ENCODE results near the gene IL1RN. TPM values are rescaled to one million over a fixed set of nuclear protein-coding genes. Genes with fewer than 3 reads are reported as not detected.

Gene IL1RN
- total RNA-seq, 2 experiments from 2014 or later: 4.6 to 4.8 TPM

GRCh38 chr2:113182471-113183260 is 55.3 kb downstream of the IL1RN start:
- H3K4me1 Mint-ChIP-seq: peaks cover 89% of the 10 kb centered on the region
- DNase-seq (no peak), ATAC-seq (no peak)
- CTCF ChIA-PET: interaction anchor here (0.8 to 7.7 kb wide), 9 partner anchors 8 to 102 kb away, joined by 3 to 93 read pairs (median 5); partner anchors contain the start of gene PSD4
- H3K9me3 Mint-ChIP-seq (ENCODE audit: low read depth): no peaks in the 10 kb centered on the region
- intact Hi-C loops (cut with DNase I, micrococcal nuclease): no loop called here
- H3K4me3 Mint-ChIP-seq: no peak overlapping the region
- POLR2A ChIA-PET: no interaction called here
- H3K27me3 Mint-ChIP-seq: no peaks in the 10 kb centered on the region
- peak overlapping the region; percentile 55 for H3K27ac Mint-ChIP-seq
- peaks cover 80% of the 10 kb centered on the region for H3K36me3 Mint-ChIP-seq (ENCODE audit: low read depth)

GRCh38 chr2:113183264-113183663 is 55.9 kb downstream of the IL1RN start:
- no peak for DNase-seq
- ChIA-PET POLR2A (no interaction called here), CTCF (interaction anchor here (0.8 to 7.7 kb wide), 11 partner anchors 9 to 103 kb away, joined by 3 to 93 read pairs (median 5); partner anchors contain the start of gene PSD4)
- no peaks in the 10 kb centered on the region for H3K27me3 Mint-ChIP-seq
- peaks cover 87% of the 10 kb centered on the region for H3K4me1 Mint-ChIP-seq
- H3K4me3 Mint-ChIP-seq: no peak overlapping the region
- peak overlapping the region; percentile 62 for H3K27ac Mint-ChIP-seq
- H3K36me3 Mint-ChIP-seq (ENCODE audit: low read depth): peaks cover 80% of the 10 kb centered on the region
- intact Hi-C loops (cut with DNase I, micrococcal nuclease): no loop called here
- H3K9me3 Mint-ChIP-seq (ENCODE audit: low read depth): no peaks in the 10 kb centered on the region
- no peak for ATAC-seq

Other genes with a start within 250 kb of the IL1RN start
- not detected for gene IL37, start 216.4 kb upstream of the IL1RN start, total RNA-seq
- not detected for gene IL36G, start 149.6 kb upstream of the IL1RN start, total RNA-seq
- gene IL36A, start 122.1 kb upstream of the IL1RN start, total RNA-seq: not detected
- gene IL36B, start 74.7 kb upstream of the IL1RN start, total RNA-seq: not detected
- not detected for gene IL36RN, start 68.4 kb upstream of the IL1RN start, total RNA-seq
- not detected for gene IL1F10, start 59.6 kb upstream of the IL1RN start, total RNA-seq
- 100 to 1,000 TPM; 232 to 274 TPM for gene PSD4, start 46.4 kb downstream of the IL1RN start, total RNA-seq
- gene PAX8, start 151.3 kb downstream of the IL1RN start, total RNA-seq: 1 to 10 TPM; 1.4 to 2.1 TPM

All from activated CD4-positive, alpha-beta T cell treated with anti-CD3 and anti-CD28 coated beads for 36 hours (primary cell).